Measurements from ENCODE around the gene WASF2. TPM values are rescaled to one million over a fixed set of nuclear protein-coding genes. Genes with fewer than 3 reads are reported as not detected.

The WASF2 gene
- polyA plus RNA-seq, 1 experiment, result 62.7 TPM

GRCh38 chr1:27417713-27418112 lies 72.3 kb downstream of the WASF2 start:
- no peak for DNase-seq (ENCODE audit: low read depth, low spot score)
- Histone ChIP-seq H3K4me3 (ENCODE audit: low read depth, low read length) (no peak overlapping the region), H3K9me3 (ENCODE audit: control insufficient read depth, insufficient read depth, low read length) (no peaks in the 10 kb centered on the region), H3K27ac (ENCODE audit: low read depth, low read length) (no peak overlapping the region), H3K27me3 (ENCODE audit: control insufficient read depth, insufficient read depth, low read length) (no peaks in the 10 kb centered on the region)
- ChIA-PET CTCF (interaction anchor here (1.0 to 2.4 kb wide), 4 partner anchors 22 to 189 kb away, joined by 3 to 10 read pairs (median 4); no protein-coding TSS in a partner anchor), POLR2A (no interaction called here)
- no peak for TF ChIP-seq CTCF (IDR thresholded peaks at IDR 0.05; ENCODE audit: low read depth, low read length)

GRCh38 chr1:27416387-27417111 lies 73.4 kb downstream of the WASF2 start:
- ChIA-PET POLR2A (no interaction called here), CTCF (interaction anchor here (0.5 to 3.0 kb wide), 30 partner anchors 11 to 579 kb away, joined by 3 to 54 read pairs (median 4); partner anchors contain the start of gene AHDC1)
- Histone ChIP-seq H3K4me3 (ENCODE audit: low read depth, low read length) (no peak overlapping the region), H3K27me3 (ENCODE audit: control insufficient read depth, insufficient read depth, low read length) (no peaks in the 10 kb centered on the region), H3K9me3 (ENCODE audit: control insufficient read depth, insufficient read depth, low read length) (no peaks in the 10 kb centered on the region), H3K27ac (ENCODE audit: low read depth, low read length) (no peak overlapping the region)
- no peak for DNase-seq (ENCODE audit: low read depth, low spot score)
- peak; percentile 76 for TF ChIP-seq CTCF (IDR thresholded peaks at IDR 0.05; ENCODE audit: low read depth, low read length)

- Histone ChIP-seq H3K4me3 (ENCODE audit: low read depth, low read length) (no peak overlapping the region), H3K27ac (ENCODE audit: low read depth, low read length) (no peak overlapping the region), H3K27me3 (ENCODE audit: control insufficient read depth, insufficient read depth, low read length) (no peaks in the 10 kb centered on the region), H3K9me3 (ENCODE audit: control insufficient read depth, insufficient read depth, low read length) (no peaks in the 10 kb centered on the region)
- DNase-seq (ENCODE audit: low read depth, low spot score), result no peak
- TF ChIP-seq CTCF (IDR thresholded peaks at IDR 0.05; ENCODE audit: low read depth, low read length), result no peak
- POLR2A ChIA-PET, result no interaction called here
- CTCF ChIA-PET, result interaction anchor here (0.8 to 2.0 kb wide), 5 partner anchors 19 to 249 kb away, joined by 3 to 7 read pairs (median 4); no protein-coding TSS in a partner anchor
Observed at GRCh38 chr1:27414091-27414490, 75.9 kb downstream of the WASF2 start.

GRCh38 chr1:27413004-27413403 lies 77.0 kb downstream of the WASF2 start:
- CTCF ChIA-PET, result interaction anchor here (0.6 to 2.0 kb wide), 7 partner anchors 9 to 250 kb away, joined by 3 to 7 read pairs (median 4); no protein-coding TSS in a partner anchor
- no peak overlapping the region for H3K4me3 ChIP-seq (ENCODE audit: low read depth, low read length)
- H3K27ac ChIP-seq (ENCODE audit: low read depth, low read length), result no peak overlapping the region
- H3K9me3 ChIP-seq (ENCODE audit: control insufficient read depth, insufficient read depth, low read length), result no peaks in the 10 kb centered on the region
- TF ChIP-seq CTCF (IDR thresholded peaks at IDR 0.05; ENCODE audit: low read depth, low read length), result no peak
- DNase-seq (ENCODE audit: low read depth, low spot score), result no peak
- H3K27me3 ChIP-seq (ENCODE audit: control insufficient read depth, insufficient read depth, low read length), result no peaks in the 10 kb centered on the region
- POLR2A ChIA-PET, result no interaction called here

- no peak for DNase-seq (ENCODE audit: low read depth, low spot score)
- H3K4me3 ChIP-seq (ENCODE audit: low read depth, low read length), result no peak overlapping the region
- POLR2A ChIA-PET, result no interaction called here
- no peak overlapping the region for H3K27ac ChIP-seq (ENCODE audit: low read depth, low read length)
- H3K27me3 ChIP-seq (ENCODE audit: control insufficient read depth, insufficient read depth, low read length), result no peaks in the 10 kb centered on the region
- TF ChIP-seq CTCF (IDR thresholded peaks at IDR 0.05; ENCODE audit: low read depth, low read length), result no peak
- CTCF ChIA-PET, result interaction anchor here (0.6 to 2.0 kb wide), 3 partner anchors 13 to 112 kb away, joined by 3 to 7 read pairs (median 4); no protein-coding TSS in a partner anchor
- H3K9me3 ChIP-seq (ENCODE audit: control insufficient read depth, insufficient read depth, low read length), result no peaks in the 10 kb centered on the region
Observed at GRCh38 chr1:27412502-27412901, 77.5 kb downstream of the WASF2 start.

Measured in AG04450 (cell line).